Kidney epithelial cell (primary cell): ENCODE data around the gene SOCS1. TPM values are rescaled to one million over a fixed set of nuclear protein-coding genes. Genes with fewer than 3 reads are reported as not detected.

ENCODE experiments used
- DNase-seq: peaks from one replicate; pipeline ENCODE4 v3.0.0-alpha.2; 2010; ENCODE audit warnings: low read depth
- H3K27me3 ChIP-seq: 2 replicates; pipeline ENCODE4 v1.6.0; 2011; ENCODE audit warnings: low read length; ENCODE audit not compliant: control insufficient read depth, insufficient read depth
- H3K36me3 ChIP-seq: 2 replicates; pipeline ENCODE4 v1.5.1; 2011; ENCODE audit warnings: low read length; ENCODE audit not compliant: control insufficient read depth, insufficient read depth
- H3K4me3 ChIP-seq: 2 replicates; pipeline ENCODE4 v1.5.1; 2011; ENCODE audit warnings: low read depth, mild to moderate bottlenecking, control low read depth, low read length
- total RNA-seq: library from RNA; depleted of rRNA; stranded (reverse); fragments of >200 nt; gene quantifications from 2 replicates; pipeline ENCODE4 v1.2.3, GENCODE V29; 2015
- TF ChIP-seq, protein P1 (sequence below): IDR thresholded peaks from 2 replicates; pipeline ENCODE4 v1.5.1; 2011; ENCODE audit warnings: mild to moderate bottlenecking, moderate library complexity, low read length, control low read depth, inconsistent platforms; ENCODE audit not compliant: insufficient read depth, poor library complexity, severe bottlenecking

Gene SOCS1, protein sequence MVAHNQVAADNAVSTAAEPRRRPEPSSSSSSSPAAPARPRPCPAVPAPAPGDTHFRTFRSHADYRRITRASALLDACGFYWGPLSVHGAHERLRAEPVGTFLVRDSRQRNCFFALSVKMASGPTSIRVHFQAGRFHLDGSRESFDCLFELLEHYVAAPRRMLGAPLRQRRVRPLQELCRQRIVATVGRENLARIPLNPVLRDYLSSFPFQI
- 1.2 and 3.5 TPM in 2 replicates for total RNA-seq

DNA sequence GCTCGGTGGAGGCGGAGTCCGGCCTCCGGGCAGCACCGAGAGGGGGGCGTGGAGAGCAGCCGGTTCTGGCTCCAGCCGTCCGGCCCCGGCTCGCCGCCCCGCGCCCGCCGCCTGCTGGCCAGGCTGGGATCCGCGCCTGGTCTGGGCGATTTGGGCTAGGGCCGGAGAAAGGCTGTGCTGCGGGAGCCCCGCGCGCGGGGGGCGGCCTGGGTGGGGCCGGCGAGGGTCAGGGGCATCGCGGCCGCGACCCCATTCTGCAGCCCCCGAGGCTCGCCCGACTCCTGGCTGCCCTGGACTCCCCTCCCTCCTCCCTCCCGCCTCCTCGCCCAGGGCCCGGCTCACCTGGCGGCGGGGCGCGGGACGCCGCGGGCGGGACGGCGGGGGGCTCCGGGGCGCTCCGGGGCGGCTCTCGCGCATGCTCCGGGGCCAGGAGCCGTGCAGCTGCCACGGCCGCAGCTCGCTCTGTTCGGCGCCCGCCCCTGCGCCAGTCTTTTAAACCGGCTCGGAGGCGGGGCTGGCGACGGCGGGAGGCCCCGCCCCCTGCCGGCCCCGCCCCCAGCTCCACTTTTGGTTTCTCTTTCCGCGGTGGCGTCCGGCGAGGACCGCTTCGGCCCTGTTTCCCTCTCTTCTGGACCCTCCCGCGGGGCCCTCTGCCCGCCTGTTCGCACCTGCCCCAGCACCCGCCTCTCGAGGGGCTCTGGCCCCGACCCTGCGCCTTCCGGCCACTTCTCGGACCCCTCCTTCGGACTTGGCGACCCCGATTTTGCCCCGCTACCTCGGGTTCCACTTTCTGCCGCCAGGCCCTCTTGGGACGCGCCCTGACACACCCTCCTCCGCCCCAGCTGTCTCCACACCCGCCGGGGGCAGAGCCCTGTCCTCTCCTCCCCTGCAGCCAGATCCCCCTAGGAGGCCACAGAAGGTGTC is at the start of gene SOCS1:
SOCS1 (minus strand) TSS at position 468 of the 924 bp plus-strand sequence. CDS start 726 bp downstream, outside the sequence.
- DNase-seq = no peak
- Histone ChIP-seq H3K4me3 (peak within 1 kb of the TSS; percentile 73), H3K36me3 (peaks cover 1% of the 10 kb centered on the region), H3K27me3 (no peaks in the 10 kb centered on the region)
- TF ChIP-seq, protein P1, sequence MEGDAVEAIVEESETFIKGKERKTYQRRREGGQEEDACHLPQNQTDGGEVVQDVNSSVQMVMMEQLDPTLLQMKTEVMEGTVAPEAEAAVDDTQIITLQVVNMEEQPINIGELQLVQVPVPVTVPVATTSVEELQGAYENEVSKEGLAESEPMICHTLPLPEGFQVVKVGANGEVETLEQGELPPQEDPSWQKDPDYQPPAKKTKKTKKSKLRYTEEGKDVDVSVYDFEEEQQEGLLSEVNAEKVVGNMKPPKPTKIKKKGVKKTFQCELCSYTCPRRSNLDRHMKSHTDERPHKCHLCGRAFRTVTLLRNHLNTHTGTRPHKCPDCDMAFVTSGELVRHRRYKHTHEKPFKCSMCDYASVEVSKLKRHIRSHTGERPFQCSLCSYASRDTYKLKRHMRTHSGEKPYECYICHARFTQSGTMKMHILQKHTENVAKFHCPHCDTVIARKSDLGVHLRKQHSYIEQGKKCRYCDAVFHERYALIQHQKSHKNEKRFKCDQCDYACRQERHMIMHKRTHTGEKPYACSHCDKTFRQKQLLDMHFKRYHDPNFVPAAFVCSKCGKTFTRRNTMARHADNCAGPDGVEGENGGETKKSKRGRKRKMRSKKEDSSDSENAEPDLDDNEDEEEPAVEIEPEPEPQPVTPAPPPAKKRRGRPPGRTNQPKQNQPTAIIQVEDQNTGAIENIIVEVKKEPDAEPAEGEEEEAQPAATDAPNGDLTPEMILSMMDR = peak; percentile 3

DNA sequence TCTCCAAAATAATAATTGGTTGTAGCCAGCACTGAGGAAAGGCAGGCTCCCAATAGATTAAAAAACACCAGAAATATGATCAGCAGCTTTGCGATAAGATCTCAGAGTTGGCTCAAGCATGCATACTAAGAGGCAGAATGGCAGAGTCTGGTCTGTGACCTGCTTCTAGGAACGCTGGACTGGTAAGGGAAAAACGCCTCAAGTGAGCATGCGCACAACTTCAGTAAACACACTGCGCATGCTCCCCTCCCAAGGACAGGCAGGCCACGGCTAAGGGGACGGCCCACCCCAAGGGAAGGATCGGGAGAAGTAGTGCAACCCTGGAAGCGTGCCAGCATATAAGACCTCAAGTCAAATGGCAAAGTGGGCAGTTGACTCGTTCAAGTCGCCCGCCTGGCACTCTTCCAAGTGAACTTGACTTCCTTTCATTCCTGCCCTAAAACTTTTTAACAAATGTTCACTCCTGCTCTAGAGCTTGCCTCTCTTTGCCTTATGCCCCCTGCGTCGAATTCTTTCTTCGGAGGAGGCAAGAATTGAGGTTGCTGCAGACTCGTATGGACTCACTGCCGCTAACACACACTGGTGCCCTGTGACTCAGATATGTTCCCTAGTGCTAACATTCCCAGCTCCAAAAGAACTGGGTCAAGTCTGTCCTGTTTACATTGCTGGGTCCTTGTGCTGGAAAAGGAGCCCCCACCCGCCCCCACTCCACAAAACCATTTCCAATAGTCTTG is 47.6 kb upstream of the SOCS1 start:
- Histone ChIP-seq H3K27me3 (no peaks in the 10 kb centered on the region), H3K4me3 (no peak overlapping the region), H3K36me3 (no peaks in the 10 kb centered on the region)
- TF ChIP-seq, protein P1 = no peak
- DNase-seq = no peak

DNA sequence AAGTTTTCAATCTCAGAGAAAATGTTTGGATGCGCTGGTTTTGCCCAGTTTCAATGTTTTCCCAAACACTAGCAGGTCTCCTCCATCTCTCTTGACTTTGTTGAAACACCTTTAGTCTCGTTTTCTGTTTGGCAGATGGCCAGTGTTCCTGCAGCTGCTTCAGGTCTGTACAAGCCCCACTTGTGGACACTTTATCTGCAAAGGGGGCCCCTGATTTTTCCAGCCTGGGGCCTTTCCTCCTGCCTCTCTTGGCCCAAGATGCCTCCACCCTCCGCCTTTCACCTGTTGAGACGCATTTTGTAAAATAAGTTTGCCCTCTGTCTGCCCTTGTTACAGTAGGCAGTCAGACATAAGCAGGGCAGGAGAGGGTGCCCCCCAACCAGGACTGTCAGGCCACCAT is 47.0 kb upstream of the SOCS1 start:
- no peak for DNase-seq
- no peak overlapping the region for H3K4me3 ChIP-seq
- H3K27me3 ChIP-seq = no peaks in the 10 kb centered on the region
- no peaks in the 10 kb centered on the region for H3K36me3 ChIP-seq
- TF ChIP-seq, protein P1 = no peak

DNA sequence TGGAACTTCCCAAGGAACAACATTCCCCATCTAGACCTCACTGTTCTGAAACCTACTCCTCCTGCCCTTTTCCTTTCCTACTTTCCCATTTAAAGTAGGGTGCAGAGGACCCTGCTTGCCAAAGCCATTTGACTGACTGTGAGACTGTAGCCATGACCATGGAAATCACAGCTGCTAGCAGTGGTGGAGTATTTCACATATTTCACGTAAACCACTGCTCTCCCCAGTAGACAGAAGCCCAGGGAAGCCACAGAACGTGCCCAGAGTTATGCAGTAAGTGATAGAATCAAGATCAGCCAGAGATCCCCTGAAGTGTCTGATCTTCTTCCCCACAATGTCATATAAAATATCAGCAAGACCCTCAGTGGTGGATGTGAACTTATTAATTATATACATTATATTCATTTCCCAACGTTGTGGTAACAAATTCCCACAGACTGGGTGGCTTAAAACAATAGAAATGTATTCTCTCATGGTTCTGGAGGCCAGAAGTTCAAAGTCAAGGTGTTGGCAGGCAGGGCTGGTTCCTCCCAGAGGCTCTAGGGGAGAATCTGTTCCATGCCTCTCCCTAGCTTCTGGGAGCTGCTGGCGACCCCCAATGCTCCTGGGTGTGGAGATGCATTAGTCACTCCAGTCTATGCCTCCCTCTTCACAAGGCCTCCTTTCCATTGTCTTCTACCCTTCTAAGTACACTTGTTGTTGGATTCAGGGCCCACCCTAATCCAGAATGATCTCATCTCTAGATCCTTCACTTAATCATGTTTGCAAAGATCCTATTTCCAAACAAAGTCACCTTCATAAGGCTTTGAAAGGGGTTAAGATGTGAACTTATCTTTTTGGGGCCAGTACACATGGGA is 45.9 kb upstream of the SOCS1 start:
- Histone ChIP-seq H3K27me3 (no peaks in the 10 kb centered on the region), H3K36me3 (no peaks in the 10 kb centered on the region), H3K4me3 (no peak overlapping the region)
- no peak for DNase-seq
- TF ChIP-seq, protein P1 = no peak

DNA sequence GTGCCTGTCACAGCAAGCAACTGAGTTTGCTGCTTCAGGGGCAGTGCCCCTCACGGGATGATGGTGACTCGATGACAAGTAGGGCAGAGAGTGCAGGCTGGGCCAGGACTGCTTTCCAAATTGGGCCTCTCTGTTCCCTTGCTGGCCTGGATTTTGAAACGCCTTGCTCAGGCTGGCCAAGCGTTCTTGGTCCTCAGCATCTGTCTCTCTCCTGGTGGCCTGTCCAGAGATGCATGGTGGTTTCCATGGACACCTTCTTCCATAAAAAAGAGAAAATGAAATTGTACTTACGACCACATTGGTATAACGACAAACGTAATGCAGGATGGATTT is 44.5 kb upstream of the SOCS1 start:
- Histone ChIP-seq H3K4me3 (no peak overlapping the region), H3K36me3 (no peaks in the 10 kb centered on the region), H3K27me3 (no peaks in the 10 kb centered on the region)
- TF ChIP-seq, protein P1 = no peak
- no peak for DNase-seq
